Omental fat pad (tissue), 4 donors: ENCODE results near the gene OAS2. TPM values are rescaled to one million over a fixed set of nuclear protein-coding genes. Genes with fewer than 3 reads are reported as not detected.

Experiments
- ATAC-seq: fragments of 150-250 bp; one replicate; pipeline ENCODE4 v1.9.1; 2016; ENCODE audit warnings: mild to moderate bottlenecking, moderate library complexity; ENCODE audit not compliant: low FRiP score
- DNase-seq: peaks from one replicate; pipeline ENCODE4 v3.0.0-alpha.2; 2019; ENCODE audit warnings: low spot score
- CTCF ChIP-seq, 3 donors: fragments of 450-650 bp; IDR thresholded peaks; one replicate each; pipeline ENCODE4 v1.5.1; 2016 to 2017; ENCODE audit warnings: antibody characterized with exemption in 3 of 3, mild to moderate bottlenecking in 3 of 3, moderate library complexity in 2 of 3
- total RNA-seq, 4 donors: library from RNA; depleted of rRNA; stranded (reverse); fragments of >200 nt; gene quantifications; one replicate each; pipeline ENCODE4 v1.1.0, GENCODE V29; 2016

The OAS2 gene
- total RNA-seq, 4 donors from 2014 or later, result 8.2 to 41.9 (median 13.2) TPM

GRCh38 chr12:113010701-113011100 is 32.4 kb downstream of the OAS2 start:
- no peak for ATAC-seq
- DNase-seq, result no peak

DNA sequence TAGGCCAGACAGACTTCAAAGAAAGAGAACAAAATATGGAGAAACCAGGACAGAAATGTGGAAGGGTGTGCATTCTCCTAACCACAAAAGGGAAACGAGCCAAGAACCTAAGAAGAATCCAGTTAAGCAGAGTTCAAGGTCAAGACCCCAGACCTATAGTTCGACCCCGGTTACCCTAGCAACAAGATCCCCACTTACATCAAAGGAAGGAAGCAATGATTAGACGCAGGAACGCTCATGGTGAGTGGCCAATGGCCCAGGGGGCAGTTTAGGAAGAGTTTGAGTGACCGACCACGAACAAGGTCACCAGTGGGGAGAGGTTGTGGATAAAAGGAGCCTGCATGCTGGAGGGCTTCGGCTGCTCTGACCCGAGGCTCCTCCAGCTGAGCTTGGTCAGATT is 36.2 kb downstream of the OAS2 start:
- no peak for DNase-seq
- ATAC-seq, result no peak
- no peak for TF ChIP-seq CTCF (IDR thresholded peaks at IDR 0.05)

More at GRCh38 chr12:113010701-113011100, 32.4 kb downstream of the OAS2 start:
- no peak for TF ChIP-seq CTCF (IDR thresholded peaks at IDR 0.05)

- no peak for ATAC-seq
- no peak for TF ChIP-seq CTCF (IDR thresholded peaks at IDR 0.05)
- no peak for DNase-seq
Observed at GRCh38 chr12:113016796-113017195, 38.5 kb downstream of the OAS2 start.

- no peak for TF ChIP-seq CTCF (IDR thresholded peaks at IDR 0.05)
- ATAC-seq (no peak), DNase-seq (no peak)
Observed at GRCh38 chr12:113019025-113019424, 40.7 kb downstream of the OAS2 start.

GRCh38 chr12:113021500-113021899 is 43.2 kb downstream of the OAS2 start:
- DNase-seq (no peak), ATAC-seq (no peak)
- no peak for TF ChIP-seq CTCF (IDR thresholded peaks at IDR 0.05)

DNA sequence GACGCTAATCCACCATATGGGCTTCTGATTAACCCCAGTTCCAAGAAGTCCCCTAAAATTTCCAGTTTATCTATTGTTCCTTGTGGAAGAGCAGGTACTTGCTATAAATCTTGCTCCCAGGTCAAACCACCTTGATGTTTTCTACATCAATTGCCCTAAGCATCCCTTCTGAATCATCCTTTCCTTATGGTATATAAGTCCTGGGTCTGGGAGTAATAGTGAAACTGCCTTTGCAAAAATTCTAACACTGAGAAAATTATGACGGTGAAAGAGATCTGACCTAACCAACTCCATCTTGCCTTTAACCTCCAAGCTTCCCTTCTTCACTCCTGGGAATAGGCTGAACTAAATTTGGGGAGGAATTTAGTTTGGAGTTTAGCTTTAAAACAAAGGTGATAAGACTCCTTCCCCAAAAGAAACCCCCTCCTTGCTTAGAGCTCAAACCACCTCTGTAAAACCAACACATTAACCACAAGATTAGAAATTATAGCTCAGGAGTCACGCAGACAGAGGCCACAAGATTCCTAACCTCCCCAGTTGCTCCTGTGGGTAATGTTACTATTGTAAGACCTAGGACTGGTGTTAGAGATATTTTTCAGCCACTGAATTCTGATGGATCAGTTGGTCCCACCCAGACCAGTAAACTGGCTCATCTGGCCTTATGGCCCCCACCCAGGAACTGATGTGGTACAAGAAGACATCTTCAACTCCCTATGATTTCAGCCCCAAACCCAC is 44.4 kb downstream of the OAS2 start:
- no peak for DNase-seq
- TF ChIP-seq CTCF (IDR thresholded peaks at IDR 0.05), result no peak
- no peak for ATAC-seq

- ATAC-seq (no peak), DNase-seq (no peak)
- TF ChIP-seq CTCF (IDR thresholded peaks at IDR 0.05), result no peak
Observed at GRCh38 chr12:113027726-113028125, 49.4 kb downstream of the OAS2 start.
